HG03196 (cell line): ENCODE measurements around the gene ECHS1.
"Not testable (repeated sequence)": the region's sequence is repeated elsewhere in the genome, so short reads cannot be mapped to it uniquely, and the experiment has no call there.

ENCODE experiments used
- ATAC-seq: cut with Tn5 transposase; IDR thresholded peaks from one replicate; pipeline ENCODE4 v1.9.1; 2021; ENCODE audit not compliant: unreplicated experiment

The ECHS1 gene

GRCh38 chr10:133373174-133374090 lies at the start of gene ECHS1:
ECHS1 (minus strand) TSS chr10:133373354; CDS start chr10:133373333, 21 bp downstream.
- ATAC-seq: peak; percentile 93

GRCh38 chr10:133422223-133422806 lies 49.2 kb upstream of the ECHS1 start:
- ATAC-seq: no peak

GRCh38 chr10:133421336-133422222 lies 48.4 kb upstream of the ECHS1 start:
- no peak for ATAC-seq

- no peak for ATAC-seq
These were observed 47.4 kb upstream of the ECHS1 start for GRCh38 chr10:133420579-133420978.

GRCh38 chr10:133420028-133420427 lies 46.9 kb upstream of the ECHS1 start:
- no peak for ATAC-seq

GRCh38 chr10:133419211-133419950 lies 46.2 kb upstream of the ECHS1 start:
- no peak for ATAC-seq

GRCh38 chr10:133418289-133418993 lies 45.3 kb upstream of the ECHS1 start:
- ATAC-seq: no peak

- ATAC-seq: no peak
These were observed 42.6 kb upstream of the ECHS1 start for GRCh38 chr10:133415752-133416151.

- not testable (repeated sequence) for ATAC-seq
These were observed 41.2 kb upstream of the ECHS1 start for GRCh38 chr10:133414401-133414800.

GRCh38 chr10:133412381-133412711 lies 39.2 kb upstream of the ECHS1 start:
- no peak for ATAC-seq

- no peak for ATAC-seq
These were observed 38.6 kb upstream of the ECHS1 start for GRCh38 chr10:133411523-133412380.

- no peak for ATAC-seq
These were observed 32.8 kb upstream of the ECHS1 start for GRCh38 chr10:133405844-133406527.

- no peak for ATAC-seq
These were observed 32.1 kb upstream of the ECHS1 start for GRCh38 chr10:133405272-133405671.

GRCh38 chr10:133403784-133404183 lies 30.6 kb upstream of the ECHS1 start:
- no peak for ATAC-seq

- ATAC-seq: no peak
These were observed 30.2 kb upstream of the ECHS1 start for GRCh38 chr10:133403359-133403758.

GRCh38 chr10:133401981-133402725 lies 29.0 kb upstream of the ECHS1 start:
- ATAC-seq: no peak

- ATAC-seq: peak; percentile 1
These were observed 28.3 kb upstream of the ECHS1 start for GRCh38 chr10:133401500-133401899.
